Esophagus muscularis mucosa (tissue), 4 donors: Measurements from ENCODE around the gene RASAL1. TPM values are rescaled to one million over a fixed set of nuclear protein-coding genes. Genes with fewer than 3 reads are reported as not detected.

Source experiments
- DNase-seq: peaks from one replicate; pipeline ENCODE4 v3.0.0-alpha.2; 2017; ENCODE audit errors: extremely low spot score
- H3K27ac ChIP-seq, 4 donors: fragments of 200-600 bp; sonication (generic); replicated peaks in 1 of 4; 1 replicate in 3 of 4; 2 replicates in 1 of 4; pipeline ENCODE4 v1.5.1; 2016 to 2019; ENCODE audit warnings: mild to moderate bottlenecking in 1 of 4
- H3K27me3 ChIP-seq, 4 donors: fragments of 200-600 bp; sonication (generic); one replicate each; pipeline versions ENCODE4 v1.5.1 to v1.6.0; 2016 to 2019
- H3K36me3 ChIP-seq, 4 donors: fragments of 200-600 bp; sonication (generic); one replicate each; pipeline ENCODE4 v1.5.1; 2016 to 2019
- H3K4me1 ChIP-seq, 4 donors: fragments of 200-600 bp; sonication (generic); one replicate each; pipeline ENCODE4 v1.5.1; 2016 to 2019
- H3K4me3 ChIP-seq, 4 donors: fragments of 200-600 bp; sonication (generic); 1 replicate in 2 of 4; 2 replicates in 2 of 4; pipeline ENCODE4 v1.5.1; 2016 to 2019; ENCODE audit warnings: mild to moderate bottlenecking in 4 of 4, moderate library complexity in 1 of 4
- H3K9me3 ChIP-seq, 4 donors: fragments of 200-600 bp; sonication (generic); 1 replicate in 3 of 4; 2 replicates in 1 of 4; pipeline ENCODE4 v1.5.1; 2016 to 2019
- EP300 ChIP-seq: sonication (generic); formaldehyde crosslinking; IDR thresholded peaks from one replicate; pipeline ENCODE4 v1.6.1; 2017; ENCODE audit warnings: antibody characterized with exemption
- POLR2A ChIP-seq: fragments of 450-650 bp; IDR thresholded peaks from one replicate; pipeline ENCODE4 v1.6.1; 2017; ENCODE audit warnings: antibody characterized with exemption, moderate library complexity, mild to moderate bottlenecking, low read depth
- POLR2AphosphoS5 ChIP-seq, 2 donors: sonication (generic); formaldehyde crosslinking; IDR thresholded peaks; one replicate each; pipeline ENCODE4 v1.6.1; 2017; ENCODE audit warnings: antibody characterized with exemption in 2 of 2
- WGBS: methylation state at CpG from one replicate; pipeline ENCODE4 v1.1.5; 2018; 5-methylcytosine and 5-hydroxymethylcytosine counted together
- intact Hi-C: fragments of 100-400 bp; cut with DNase I; formaldehyde crosslinking; loops from one replicate; pipeline ENCODE4 v1.15.1; 2023
- small RNA-seq, 3 donors: library from RNA; depleted of rRNA; stranded (forward); fragments of <200 nt; gene quantifications; one replicate each; pipeline ENCODE3, GENCODE V24; 2016
- total RNA-seq, 4 donors: library from RNA; depleted of rRNA; stranded (reverse); fragments of >200 nt; gene quantifications; one replicate each; pipeline versions ENCODE4 v1.1.0 to v1.2.1, GENCODE V29; 2016
- TF ChIP-seq, protein P1 (sequence below), 3 experiments: fragments of 200-600 bp in 2 of 3; fragments of 450-650 bp in 1 of 3; sonication (generic) in 2 of 3; IDR thresholded peaks; one replicate each; pipeline ENCODE4 v1.5.1; 2017 to 2019; ENCODE audit warnings: antibody characterized with exemption in 3 of 3, mild to moderate bottlenecking in 2 of 3, moderate library complexity in 1 of 3

Gene RASAL1
- total RNA-seq, 4 donors from 2014 or later = 0.17 TPM; not detected in 3

GRCh38 chr12:113050795-113051194 lies 84.8 kb downstream of the RASAL1 start:
- intact Hi-C loops = no loop called here
- Histone ChIP-seq H3K27me3 (peaks cover 0 to 45% (median 4%) of the 10 kb centered on the region in 4 donors), H3K4me1 (peaks cover 0 to under 1% (median 0%) of the 10 kb centered on the region in 4 donors), H3K36me3 (no peaks in the 10 kb centered on the region), H3K27ac (no peak overlapping the region), H3K4me3 (no peak overlapping the region), H3K9me3 (no peaks in the 10 kb centered on the region)
- TF ChIP-seq POLR2A = no peak
- no peak for TF ChIP-seq EP300
- TF ChIP-seq, protein P1, sequence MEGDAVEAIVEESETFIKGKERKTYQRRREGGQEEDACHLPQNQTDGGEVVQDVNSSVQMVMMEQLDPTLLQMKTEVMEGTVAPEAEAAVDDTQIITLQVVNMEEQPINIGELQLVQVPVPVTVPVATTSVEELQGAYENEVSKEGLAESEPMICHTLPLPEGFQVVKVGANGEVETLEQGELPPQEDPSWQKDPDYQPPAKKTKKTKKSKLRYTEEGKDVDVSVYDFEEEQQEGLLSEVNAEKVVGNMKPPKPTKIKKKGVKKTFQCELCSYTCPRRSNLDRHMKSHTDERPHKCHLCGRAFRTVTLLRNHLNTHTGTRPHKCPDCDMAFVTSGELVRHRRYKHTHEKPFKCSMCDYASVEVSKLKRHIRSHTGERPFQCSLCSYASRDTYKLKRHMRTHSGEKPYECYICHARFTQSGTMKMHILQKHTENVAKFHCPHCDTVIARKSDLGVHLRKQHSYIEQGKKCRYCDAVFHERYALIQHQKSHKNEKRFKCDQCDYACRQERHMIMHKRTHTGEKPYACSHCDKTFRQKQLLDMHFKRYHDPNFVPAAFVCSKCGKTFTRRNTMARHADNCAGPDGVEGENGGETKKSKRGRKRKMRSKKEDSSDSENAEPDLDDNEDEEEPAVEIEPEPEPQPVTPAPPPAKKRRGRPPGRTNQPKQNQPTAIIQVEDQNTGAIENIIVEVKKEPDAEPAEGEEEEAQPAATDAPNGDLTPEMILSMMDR (IDR thresholded peaks at IDR 0.05) = no peak
- no peak for TF ChIP-seq POLR2AphosphoS5 (IDR thresholded peaks at IDR 0.05)
- 83% methylated on average over 7 of the region's 7 CpGs for WGBS
- DNase-seq = no peak

DNA sequence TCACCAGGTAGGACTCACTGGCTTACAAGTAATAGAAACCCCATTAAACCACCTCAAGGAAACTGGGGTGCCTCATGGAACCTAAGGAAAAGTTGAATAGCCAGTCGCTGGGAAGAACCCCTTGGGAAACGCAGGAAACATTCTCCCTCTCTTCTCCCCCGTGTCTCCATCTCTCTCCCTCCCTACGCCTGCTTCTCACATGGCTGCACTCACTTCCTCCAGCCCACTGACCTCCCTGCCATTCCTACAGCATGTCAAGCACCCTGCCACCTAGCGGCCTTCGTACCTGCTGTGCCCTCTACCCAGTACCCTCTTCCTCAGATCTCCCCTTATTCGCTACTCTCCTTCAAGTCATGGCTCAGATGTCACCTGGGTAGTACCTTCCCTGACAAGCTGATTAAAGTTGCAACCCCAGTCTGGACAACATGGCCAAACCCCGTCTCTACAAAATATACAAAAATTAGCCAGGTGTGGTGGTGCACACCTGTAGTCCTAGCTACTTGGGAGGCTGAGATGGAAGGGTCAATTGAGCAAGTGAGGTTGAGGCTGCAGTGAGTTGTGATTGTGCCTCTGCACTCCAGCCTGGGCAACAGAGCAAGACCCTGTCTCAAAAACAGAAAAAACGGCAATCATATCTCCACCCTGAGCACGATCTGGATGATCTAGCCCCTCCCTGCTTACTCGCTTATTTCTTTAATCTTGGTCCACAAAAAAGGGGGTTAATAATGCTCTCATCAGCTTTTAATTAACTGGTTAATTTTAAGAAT lies 85.4 kb downstream of the RASAL1 start:
- 62% methylated on average over 11 of the region's 11 CpGs for WGBS
- no peaks in the 10 kb centered on the region for H3K9me3 ChIP-seq
- no peak for DNase-seq
- no peak overlapping the region for H3K27ac ChIP-seq
- no peaks in the 10 kb centered on the region for H3K4me1 ChIP-seq
- peaks cover 0 to 43% (median under 1%) of the 10 kb centered on the region in 4 donors for H3K27me3 ChIP-seq
- TF ChIP-seq EP300 = no peak
- no peak for TF ChIP-seq POLR2A
- no peak for TF ChIP-seq POLR2AphosphoS5 (IDR thresholded peaks at IDR 0.05)
- TF ChIP-seq, protein P1 (IDR thresholded peaks at IDR 0.05) = no peak
- intact Hi-C loops = loop anchor here (5.0 kb wide), 2 partner anchors 102 to 122 kb away; no protein-coding TSS in a partner anchor
- H3K36me3 ChIP-seq = no peaks in the 10 kb centered on the region
- H3K4me3 ChIP-seq = no peak overlapping the region

Small RNA genes lying within 50 kb of the gene (small RNA-seq; reads per million reads assigned to genes)
- 0 reads per million in 3 donors for gene MIR7106
- gene RF00019 = 0 reads per million in 3 donors

Other genes starting within 250 kb of the RASAL1 start
- gene OAS1, start 228.8 kb downstream of the RASAL1 start, total RNA-seq = 10 to 100 TPM in 2 of 4 donors, 1 to 10 TPM in 2; 9.9 to 10.4 (median 10.0) TPM
- 1 to 10 TPM; 6.0 to 9.6 (median 9.2) TPM for gene OAS3, start 197.3 kb downstream of the RASAL1 start, total RNA-seq
- gene OAS2, start 157.2 kb downstream of the RASAL1 start, total RNA-seq = 1 to 10 TPM; 4.8 to 9.1 (median 7.4) TPM
- gene DTX1, start 79.0 kb downstream of the RASAL1 start, total RNA-seq = 1 to 10 TPM; 3.6 to 6.1 (median 4.9) TPM
- not detected for gene CFAP73, start 14.0 kb upstream of the RASAL1 start, total RNA-seq
- gene DDX54, start 49.7 kb upstream of the RASAL1 start, total RNA-seq = 10 to 100 TPM; 29.1 to 59.6 (median 52.7) TPM
- 10 to 100 TPM; 12.3 to 21.4 (median 16.2) TPM for gene RITA1, start 50.0 kb upstream of the RASAL1 start, total RNA-seq
- gene TPCN1, start 85.7 kb upstream of the RASAL1 start, total RNA-seq = 10 to 100 TPM; 31.1 to 54.0 (median 34.5) TPM
- gene SLC8B1, start 199.3 kb upstream of the RASAL1 start, total RNA-seq = 10 to 100 TPM; 19.1 to 22.8 (median 19.8) TPM
- 10 to 100 TPM; 30.2 to 60.9 (median 33.1) TPM for gene PLBD2, start 222.8 kb upstream of the RASAL1 start, total RNA-seq